HCT116 (cell line): ENCODE data around the gene ROR2. TPM values are rescaled to one million over a fixed set of nuclear protein-coding genes. Genes with fewer than 3 reads are reported as not detected.

ENCODE experiments used
- ATAC-seq: fragments of 200-7000 bp; cut with Tn5 transposase; 2 replicates; pipeline ENCODE4 v1.9.1; 2020; ENCODE audit warnings: mild to moderate bottlenecking, moderate library complexity
- BruUV-seq: library from RNA; stranded (reverse); fragments of 400-500 nt; replicated peaks from 2 replicates; lab custom pipeline; 2021; lab: Mats Ljungman, UMichigan
- CTCF ChIA-PET: fragments of 300-600 bp; sonication (Branson Sonifier 250); formaldehyde crosslinking; loops from one replicate; lab custom pipeline; 2021; ENCODE audit warnings: antibody characterized with exemption; lab: Charles Lee
- POLR2A ChIA-PET: fragments of 300-600, 350-600 bp; sonication (Branson Sonifier 250); formaldehyde crosslinking; loops from one replicate; lab custom pipeline; 2021; ENCODE audit warnings: antibody characterized with exemption; lab: Charles Lee
- RAD21 ChIA-PET, 2 experiments: fragments of 300-600 bp; sonication (Branson Sonifier 250); formaldehyde crosslinking; loops; one replicate each; lab custom pipeline; 2023; ENCODE audit warnings: low total read pairs in 2 of 2; ENCODE audit not compliant: uncharacterized antibody in 2 of 2, unreplicated experiment in 2 of 2, low non-redundant PET in 1 of 2; lab: Charles Lee
- DNase-seq: peaks from one replicate; pipeline ENCODE4 v3.0.0-alpha.2; 2010; ENCODE audit warnings: low read depth, low spot score
- H2AFZ ChIP-seq: fragments of 200-600 bp; shearing (Covaris generic), sonication (generic); 2 replicates; pipeline ENCODE4 v1.6.1; 2017; ENCODE audit warnings: low read depth, mixed run types, mixed read lengths, antibody characterized with exemption, low read length; ENCODE audit not compliant: poor library complexity, severe bottlenecking
- H3K27ac ChIP-seq: 2 replicates; pipeline ENCODE4 v1.5.1; 2012; ENCODE audit warnings: low read depth, low read length
- H3K27me3 ChIP-seq: fragments of 200-600 bp; sonication (generic); 2 replicates; pipeline ENCODE4 v1.6.1; 2016; ENCODE audit warnings: mixed run types, low read length, mixed read lengths; ENCODE audit not compliant: insufficient read depth
- H3K36me3 ChIP-seq, 2 experiments: fragments of 200-500 bp in 1 of 2; fragments of 200-600 bp in 1 of 2; sonication (Bioruptor generic) in 1 of 2; sonication (generic) in 1 of 2; 2 replicates each; pipeline versions ENCODE4 v1.5.1 to v1.6.1; 2014 to 2016; ENCODE audit warnings: low read length in 2 of 2, inconsistent platforms in 1 of 2, mixed read lengths in 1 of 2, mixed run types in 1 of 2; ENCODE audit not compliant: insufficient read depth in 2 of 2, control insufficient read depth in 1 of 2
- H3K4me1 ChIP-seq, 2 experiments: fragments of 200-600 bp in 1 of 2; sonication (generic) in 1 of 2; 2 replicates each; pipeline versions ENCODE4 v1.5.1 to v1.6.1; 2012 to 2017; ENCODE audit warnings: low read length in 2 of 2, inconsistent platforms in 1 of 2, mild to moderate bottlenecking in 1 of 2, mixed read lengths in 1 of 2, mixed run types in 1 of 2, moderate library complexity in 1 of 2; ENCODE audit not compliant: insufficient read depth in 2 of 2, control insufficient read depth in 1 of 2
- H3K4me2 ChIP-seq: fragments of 200-600 bp; sonication (generic); 2 replicates; pipeline ENCODE4 v1.6.1; 2017; ENCODE audit warnings: mixed run types, low read length, mixed read lengths
- H3K4me3 ChIP-seq, 2 experiments: fragments of 200-600 bp in 1 of 2; sonication (generic) in 1 of 2; replicated peaks in 1 of 2; 2 replicates each; pipeline ENCODE4 v1.5.1; 2011 to 2016; ENCODE audit warnings: low read length in 2 of 2, control low read depth in 1 of 2, low read depth in 1 of 2, mild to moderate bottlenecking in 1 of 2, mixed read lengths in 1 of 2, mixed run types in 1 of 2
- H3K79me2 ChIP-seq: fragments of 200-600 bp; sonication (generic); 2 replicates; pipeline ENCODE4 v1.6.1; 2017; ENCODE audit warnings: mild to moderate bottlenecking, mixed run types, low read length, moderate library complexity, mixed read lengths; ENCODE audit not compliant: insufficient read depth
- H3K9ac ChIP-seq: fragments of 200-600 bp; sonication (generic); 2 replicates; pipeline ENCODE4 v1.6.1; 2016; ENCODE audit warnings: low read length, mixed read lengths
- H3K9me2 ChIP-seq: fragments of 200-600 bp; sonication (generic), shearing (Covaris generic); 2 replicates; pipeline ENCODE4 v1.6.1; 2017; ENCODE audit warnings: mixed run types, mild to moderate bottlenecking, moderate library complexity; ENCODE audit not compliant: insufficient read depth
- H3K9me3 ChIP-seq, 2 experiments: fragments of 200-500 bp in 1 of 2; fragments of 200-600 bp in 1 of 2; sonication (Bioruptor generic) in 1 of 2; sonication (generic) in 1 of 2; 2 replicates each; pipeline ENCODE4 v1.6.1; 2014 to 2017; ENCODE audit warnings: low read length in 2 of 2, mixed read lengths in 2 of 2, inconsistent platforms in 1 of 2, low read depth in 1 of 2, mild to moderate bottlenecking in 1 of 2, mixed run types in 1 of 2, moderate library complexity in 1 of 2; ENCODE audit not compliant: control insufficient read depth in 1 of 2, insufficient read depth in 1 of 2
- H4K20me1 ChIP-seq: fragments of 200-600 bp; sonication (generic), shearing (Covaris generic); 2 replicates; pipeline ENCODE4 v1.6.1; 2017; ENCODE audit warnings: mixed run types, mild to moderate bottlenecking, moderate library complexity; ENCODE audit not compliant: insufficient read depth
- CBX3 ChIP-seq: IDR thresholded peaks from 2 replicates; pipeline ENCODE4 v1.6.1; 2012; ENCODE audit warnings: low read depth
- CEBPB ChIP-seq: IDR thresholded peaks from 2 replicates; pipeline ENCODE4 v1.6.1; 2012; ENCODE audit warnings: low read depth
- EGR1 ChIP-seq: IDR thresholded peaks from 2 replicates; pipeline ENCODE4 v1.6.1; 2012; ENCODE audit warnings: low read depth
- ELF1 ChIP-seq: IDR thresholded peaks from 2 replicates; pipeline ENCODE4 v1.6.1; 2012; ENCODE audit warnings: low read depth, borderline replicate concordance
- EZH2 ChIP-seq: fragments of 200-600 bp; sonication (generic); IDR thresholded peaks from 2 replicates; pipeline ENCODE4 v1.6.1; 2017; ENCODE audit warnings: antibody characterized with exemption, mixed run types
- EZH2phosphoT487 ChIP-seq: fragments of 200-600 bp; IDR thresholded peaks from 2 replicates; pipeline ENCODE4 v1.6.1; 2018; ENCODE audit warnings: antibody characterized with exemption, borderline replicate concordance
- JUND ChIP-seq: IDR thresholded peaks from 2 replicates; pipeline ENCODE4 v1.6.1; 2012
- POLR2AphosphoS5 ChIP-seq: IDR thresholded peaks from 2 replicates; pipeline ENCODE4 v1.6.1; 2011; ENCODE audit warnings: mild to moderate bottlenecking, low read depth, low read length, moderate library complexity
- RAD21 ChIP-seq: IDR thresholded peaks from 2 replicates; pipeline ENCODE4 v1.6.1; 2012; ENCODE audit warnings: low read depth, mild to moderate bottlenecking
- SIN3A ChIP-seq: IDR thresholded peaks from 2 replicates; pipeline ENCODE4 v1.6.1; 2012; ENCODE audit warnings: low read depth
- SP1 ChIP-seq: IDR thresholded peaks from 2 replicates; pipeline ENCODE4 v1.6.1; 2012; ENCODE audit warnings: low read depth
- SRF ChIP-seq: IDR thresholded peaks from 2 replicates; pipeline ENCODE4 v1.6.1; 2012; ENCODE audit warnings: low read depth
- TCF7L2 ChIP-seq: IDR thresholded peaks from 2 replicates; pipeline ENCODE4 v1.7.0; 2011; ENCODE audit warnings: borderline replicate concordance, inconsistent platforms; ENCODE audit not compliant: insufficient read depth, insufficient read length; ENCODE audit errors: extremely low read depth
- YY1 ChIP-seq: IDR thresholded peaks from 2 replicates; pipeline ENCODE4 v1.6.1; 2011; ENCODE audit warnings: low read length, low read depth, moderate library complexity, mild to moderate bottlenecking; ENCODE audit not compliant: insufficient replicate concordance; ENCODE audit errors: extremely low read depth
- ZFX ChIP-seq: fragments of 450-650 bp; IDR thresholded peaks from 2 replicates; pipeline ENCODE4 v1.6.1; 2017
- ZNF274 ChIP-seq: fragments of 200-500 bp; sonication (Bioruptor generic); IDR thresholded peaks from 2 replicates; pipeline ENCODE4 v1.6.1; 2014; ENCODE audit warnings: mild to moderate bottlenecking, low read depth, low read length, inconsistent platforms
- intact Hi-C: fragments of 100-400 bp; cut with micrococcal nuclease; formaldehyde crosslinking; loops from 2 replicates; pipeline ENCODE4 v1.10.0; 2022
- total RNA-seq: library from RNA; stranded (reverse); gene quantifications from one replicate; pipeline ENCODE4 v1.2.1, GENCODE V29; 2021; ENCODE audit not compliant: unreplicated experiment
- TF ChIP-seq, protein P1 (sequence below), 3 experiments: fragments of 200-600 bp in 1 of 3; sonication (generic) in 1 of 3; IDR thresholded peaks in 2 of 3; conservative IDR thresholded peaks in 1 of 3; 2 replicates each; pipeline ENCODE4 v1.5.1; 2012 to 2017; ENCODE audit warnings: low read depth in 2 of 3, low read length in 2 of 3, antibody characterized with exemption in 1 of 3, borderline replicate concordance in 1 of 3, control low read depth in 1 of 3, mild to moderate bottlenecking in 1 of 3, mixed read lengths in 1 of 3, mixed run types in 1 of 3, moderate library complexity in 1 of 3; ENCODE audit not compliant: insufficient read depth in 1 of 3
- TF ChIP-seq, protein P2 (sequence below): IDR thresholded peaks from 2 replicates; pipeline ENCODE4 v1.6.1; 2011; ENCODE audit warnings: mild to moderate bottlenecking, low read length, moderate library complexity; ENCODE audit not compliant: insufficient replicate concordance; ENCODE audit errors: extremely low read depth
- TF ChIP-seq, protein P3 (sequence below): IDR thresholded peaks from 2 replicates; pipeline ENCODE4 v1.6.1; 2012
- TF ChIP-seq, protein P4 (sequence below): IDR thresholded peaks from 2 replicates; pipeline ENCODE4 v1.6.1; 2012

Gene ROR2
- total RNA-seq, 1 experiment from 2014 or later: 15.7 TPM

DNA sequence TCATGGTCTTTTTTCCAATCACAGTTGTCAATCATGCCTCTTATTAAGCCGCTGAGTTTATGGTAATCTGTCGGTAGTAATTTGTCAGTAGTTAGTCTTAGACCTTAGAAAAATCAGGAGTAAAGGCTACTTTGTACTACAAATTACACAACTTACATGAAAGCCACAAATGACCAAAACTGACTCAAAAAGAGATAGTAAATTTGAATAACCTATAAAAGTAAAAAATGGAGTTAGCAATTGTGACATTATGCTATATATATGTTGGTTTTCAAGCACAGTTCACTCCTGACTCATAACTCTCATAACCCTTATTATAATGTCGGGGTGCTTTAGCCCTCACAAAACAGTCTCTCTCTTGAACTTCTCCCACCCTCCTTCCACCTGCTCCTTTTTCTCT is 251.8 kb downstream of the ROR2 start (continued):
- TF ChIP-seq, protein P1, sequence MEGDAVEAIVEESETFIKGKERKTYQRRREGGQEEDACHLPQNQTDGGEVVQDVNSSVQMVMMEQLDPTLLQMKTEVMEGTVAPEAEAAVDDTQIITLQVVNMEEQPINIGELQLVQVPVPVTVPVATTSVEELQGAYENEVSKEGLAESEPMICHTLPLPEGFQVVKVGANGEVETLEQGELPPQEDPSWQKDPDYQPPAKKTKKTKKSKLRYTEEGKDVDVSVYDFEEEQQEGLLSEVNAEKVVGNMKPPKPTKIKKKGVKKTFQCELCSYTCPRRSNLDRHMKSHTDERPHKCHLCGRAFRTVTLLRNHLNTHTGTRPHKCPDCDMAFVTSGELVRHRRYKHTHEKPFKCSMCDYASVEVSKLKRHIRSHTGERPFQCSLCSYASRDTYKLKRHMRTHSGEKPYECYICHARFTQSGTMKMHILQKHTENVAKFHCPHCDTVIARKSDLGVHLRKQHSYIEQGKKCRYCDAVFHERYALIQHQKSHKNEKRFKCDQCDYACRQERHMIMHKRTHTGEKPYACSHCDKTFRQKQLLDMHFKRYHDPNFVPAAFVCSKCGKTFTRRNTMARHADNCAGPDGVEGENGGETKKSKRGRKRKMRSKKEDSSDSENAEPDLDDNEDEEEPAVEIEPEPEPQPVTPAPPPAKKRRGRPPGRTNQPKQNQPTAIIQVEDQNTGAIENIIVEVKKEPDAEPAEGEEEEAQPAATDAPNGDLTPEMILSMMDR (IDR thresholded peaks at IDR 0.05 in 2 of 3, conservative IDR thresholded peaks at IDR 0.05 in 1 of 3; ENCODE audit: borderline replicate concordance in 1 of 3, insufficient read depth in 1 of 3, low read depth in 2 of 3, low read length in 2 of 3): no peak
- TF ChIP-seq SRF: no peak

DNA sequence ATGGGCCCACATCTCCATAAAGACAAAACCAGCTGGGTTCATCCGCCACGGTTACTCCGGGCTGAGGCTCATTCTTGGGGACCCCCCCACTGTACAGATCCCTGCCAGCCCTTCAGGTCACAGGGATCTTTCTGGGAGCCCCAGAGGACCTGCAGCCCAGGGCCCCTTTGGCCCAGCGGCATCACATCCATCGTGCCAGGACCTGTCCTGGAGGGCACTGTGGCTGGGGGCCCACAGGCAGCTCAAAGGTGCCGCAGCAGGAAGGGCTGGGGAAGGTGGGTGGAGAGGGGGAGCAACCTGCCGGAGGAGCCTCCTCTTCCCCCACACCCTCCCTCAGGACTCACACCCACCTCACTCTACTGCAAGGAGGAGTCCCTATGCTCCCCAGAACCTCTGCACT is 252.8 kb downstream of the ROR2 start:
- TF ChIP-seq YY1 (no peak), TCF7L2 (no peak), ZNF274 (no peak), EZH2 (no peak), EGR1 (no peak), JUND (no peak), CBX3 (no peak), ZFX (no peak), POLR2AphosphoS5 (no peak), SRF (no peak), EZH2phosphoT487 (no peak), SIN3A (no peak), RAD21 (no peak), SP1 (no peak), CEBPB (no peak), ELF1 (no peak)
- TF ChIP-seq, protein P2, sequence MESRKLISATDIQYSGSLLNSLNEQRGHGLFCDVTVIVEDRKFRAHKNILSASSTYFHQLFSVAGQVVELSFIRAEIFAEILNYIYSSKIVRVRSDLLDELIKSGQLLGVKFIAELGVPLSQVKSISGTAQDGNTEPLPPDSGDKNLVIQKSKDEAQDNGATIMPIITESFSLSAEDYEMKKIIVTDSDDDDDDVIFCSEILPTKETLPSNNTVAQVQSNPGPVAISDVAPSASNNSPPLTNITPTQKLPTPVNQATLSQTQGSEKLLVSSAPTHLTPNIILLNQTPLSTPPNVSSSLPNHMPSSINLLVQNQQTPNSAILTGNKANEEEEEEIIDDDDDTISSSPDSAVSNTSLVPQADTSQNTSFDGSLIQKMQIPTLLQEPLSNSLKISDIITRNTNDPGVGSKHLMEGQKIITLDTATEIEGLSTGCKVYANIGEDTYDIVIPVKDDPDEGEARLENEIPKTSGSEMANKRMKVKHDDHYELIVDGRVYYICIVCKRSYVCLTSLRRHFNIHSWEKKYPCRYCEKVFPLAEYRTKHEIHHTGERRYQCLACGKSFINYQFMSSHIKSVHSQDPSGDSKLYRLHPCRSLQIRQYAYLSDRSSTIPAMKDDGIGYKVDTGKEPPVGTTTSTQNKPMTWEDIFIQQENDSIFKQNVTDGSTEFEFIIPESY: no peak
- TF ChIP-seq, protein P3, sequence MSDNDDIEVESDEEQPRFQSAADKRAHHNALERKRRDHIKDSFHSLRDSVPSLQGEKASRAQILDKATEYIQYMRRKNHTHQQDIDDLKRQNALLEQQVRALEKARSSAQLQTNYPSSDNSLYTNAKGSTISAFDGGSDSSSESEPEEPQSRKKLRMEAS: no peak
- TF ChIP-seq, protein P4, sequence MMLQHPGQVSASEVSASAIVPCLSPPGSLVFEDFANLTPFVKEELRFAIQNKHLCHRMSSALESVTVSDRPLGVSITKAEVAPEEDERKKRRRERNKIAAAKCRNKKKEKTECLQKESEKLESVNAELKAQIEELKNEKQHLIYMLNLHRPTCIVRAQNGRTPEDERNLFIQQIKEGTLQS: no peak
- Histone ChIP-seq H3K36me3 (no peaks in the 10 kb centered on the region), H3K9me3 (no peaks in the 10 kb centered on the region), H3K27ac (no peak overlapping the region), H3K4me3 (no peak overlapping the region), H3K9me2 (no peaks in the 10 kb centered on the region), H2AFZ (no peak overlapping the region), H3K9ac (no peak overlapping the region), H3K79me2 (no peaks in the 10 kb centered on the region), H3K4me2 (no peak overlapping the region), H3K27me3 (no peaks in the 10 kb centered on the region), H3K4me1 (no peaks in the 10 kb centered on the region), H4K20me1 (no peaks in the 10 kb centered on the region)
- CTCF ChIA-PET: interaction anchor here (0.7 to 1.3 kb wide), 2 partner anchors 271 to 782 kb away, joined by 3 to 4 read pairs; no protein-coding TSS in a partner anchor
- intact Hi-C loops: no loop called here
- ATAC-seq (no peak), DNase-seq (no peak)
- RAD21 ChIA-PET: no interaction called here
- POLR2A ChIA-PET: no interaction called here
- no TSS peak for BruUV-seq
